DND-41 (cell line): ENCODE results near the gene PTPRN2.

Experiments
- ATAC-seq: fragments of 200-7000 bp; cut with Tn5 transposase; 3 replicates; pipeline ENCODE4 v1.9.1; 2021; ENCODE audit warnings: low read depth; ENCODE audit not compliant: insufficient read depth
- DNase-seq: peaks from one replicate; pipeline ENCODE4 v3.0.0-alpha.2; 2020
- H2AFZ ChIP-seq: 2 replicates; pipeline ENCODE4 v1.6.0; 2012; ENCODE audit warnings: low read depth, low read length
- H3K27ac ChIP-seq: 2 replicates; pipeline ENCODE4 v1.5.1; 2012; ENCODE audit warnings: low read length, inconsistent platforms
- H3K27me3 ChIP-seq: fragments of 200-600 bp; sonication (generic); 2 replicates; pipeline ENCODE4 v1.6.0; 2012; ENCODE audit warnings: low read length, mild to moderate bottlenecking, inconsistent platforms; ENCODE audit not compliant: insufficient read depth, poor library complexity
- H3K36me3 ChIP-seq: 2 replicates; pipeline ENCODE4 v1.5.1; 2012; ENCODE audit warnings: low read length, inconsistent platforms; ENCODE audit not compliant: insufficient read depth
- H3K4me1 ChIP-seq: 2 replicates; pipeline ENCODE4 v1.5.1; 2012; ENCODE audit warnings: mild to moderate bottlenecking, low read length; ENCODE audit not compliant: insufficient read depth
- H3K4me2 ChIP-seq: 2 replicates; pipeline ENCODE4 v1.6.0; 2012; ENCODE audit warnings: mild to moderate bottlenecking, moderate library complexity, low read length, inconsistent platforms; ENCODE audit not compliant: insufficient read depth
- H3K4me3 ChIP-seq, 2 experiments: fragments of 200-600 bp in 1 of 2; shearing (Covaris generic) in 1 of 2; 2 replicates each; pipeline ENCODE4 v1.5.1; 2012 to 2016; ENCODE audit warnings: inconsistent platforms in 2 of 2, low read length in 2 of 2, mild to moderate bottlenecking in 2 of 2, low read depth in 1 of 2, moderate library complexity in 1 of 2
- H3K79me2 ChIP-seq: 2 replicates; pipeline ENCODE4 v1.6.0; 2012; ENCODE audit warnings: low read length, inconsistent platforms; ENCODE audit not compliant: insufficient read depth
- H3K9ac ChIP-seq: 2 replicates; pipeline ENCODE4 v1.6.0; 2012; ENCODE audit warnings: low read depth, mild to moderate bottlenecking, inconsistent platforms, low read length, moderate library complexity
- H3K9me3 ChIP-seq: 2 replicates; pipeline ENCODE4 v1.5.1; 2012; ENCODE audit warnings: low read length, moderate library complexity, mild to moderate bottlenecking, inconsistent platforms; ENCODE audit not compliant: insufficient read depth, severe bottlenecking
- H4K20me1 ChIP-seq: 2 replicates; pipeline ENCODE4 v1.6.0; 2012; ENCODE audit warnings: low read length; ENCODE audit not compliant: insufficient read depth
- EZH2 ChIP-seq: IDR thresholded peaks from 3 replicates; pipeline ENCODE4 v1.6.1; 2012; ENCODE audit warnings: borderline replicate concordance, low read depth, mild to moderate bottlenecking, moderate library complexity, low read length, inconsistent platforms; ENCODE audit not compliant: severe bottlenecking
- TF ChIP-seq, protein P1 (sequence below): IDR thresholded peaks from 2 replicates; pipeline ENCODE4 v1.5.1; 2012; ENCODE audit warnings: borderline replicate concordance, low read length, moderate library complexity, mild to moderate bottlenecking; ENCODE audit not compliant: poor library complexity, severe bottlenecking; ENCODE audit errors: extremely low read depth

PTPRN2 gene

DNA sequence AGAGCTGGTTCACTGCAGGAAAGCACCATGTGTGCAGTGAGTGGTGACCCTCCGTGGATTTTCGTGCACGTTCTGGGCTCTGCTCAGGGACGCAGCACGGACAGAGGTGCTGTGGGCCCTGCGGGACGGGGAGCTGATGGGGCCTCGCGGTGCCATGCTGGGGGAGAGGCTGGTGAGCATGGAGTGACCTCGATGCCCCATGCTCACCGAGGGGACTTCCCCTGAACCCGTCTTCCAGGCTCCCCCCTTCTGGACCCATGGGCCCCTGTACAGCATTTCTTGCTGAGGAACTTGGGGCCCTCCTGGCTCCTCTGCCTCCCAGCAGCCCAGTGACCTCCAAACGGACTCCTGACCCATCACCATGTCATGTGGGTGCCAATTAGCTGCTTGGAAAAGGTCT, 997.1 kb downstream of the PTPRN2 start:
- TF ChIP-seq EZH2: no peak
- TF ChIP-seq, protein P1, sequence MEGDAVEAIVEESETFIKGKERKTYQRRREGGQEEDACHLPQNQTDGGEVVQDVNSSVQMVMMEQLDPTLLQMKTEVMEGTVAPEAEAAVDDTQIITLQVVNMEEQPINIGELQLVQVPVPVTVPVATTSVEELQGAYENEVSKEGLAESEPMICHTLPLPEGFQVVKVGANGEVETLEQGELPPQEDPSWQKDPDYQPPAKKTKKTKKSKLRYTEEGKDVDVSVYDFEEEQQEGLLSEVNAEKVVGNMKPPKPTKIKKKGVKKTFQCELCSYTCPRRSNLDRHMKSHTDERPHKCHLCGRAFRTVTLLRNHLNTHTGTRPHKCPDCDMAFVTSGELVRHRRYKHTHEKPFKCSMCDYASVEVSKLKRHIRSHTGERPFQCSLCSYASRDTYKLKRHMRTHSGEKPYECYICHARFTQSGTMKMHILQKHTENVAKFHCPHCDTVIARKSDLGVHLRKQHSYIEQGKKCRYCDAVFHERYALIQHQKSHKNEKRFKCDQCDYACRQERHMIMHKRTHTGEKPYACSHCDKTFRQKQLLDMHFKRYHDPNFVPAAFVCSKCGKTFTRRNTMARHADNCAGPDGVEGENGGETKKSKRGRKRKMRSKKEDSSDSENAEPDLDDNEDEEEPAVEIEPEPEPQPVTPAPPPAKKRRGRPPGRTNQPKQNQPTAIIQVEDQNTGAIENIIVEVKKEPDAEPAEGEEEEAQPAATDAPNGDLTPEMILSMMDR: no peak

DNA sequence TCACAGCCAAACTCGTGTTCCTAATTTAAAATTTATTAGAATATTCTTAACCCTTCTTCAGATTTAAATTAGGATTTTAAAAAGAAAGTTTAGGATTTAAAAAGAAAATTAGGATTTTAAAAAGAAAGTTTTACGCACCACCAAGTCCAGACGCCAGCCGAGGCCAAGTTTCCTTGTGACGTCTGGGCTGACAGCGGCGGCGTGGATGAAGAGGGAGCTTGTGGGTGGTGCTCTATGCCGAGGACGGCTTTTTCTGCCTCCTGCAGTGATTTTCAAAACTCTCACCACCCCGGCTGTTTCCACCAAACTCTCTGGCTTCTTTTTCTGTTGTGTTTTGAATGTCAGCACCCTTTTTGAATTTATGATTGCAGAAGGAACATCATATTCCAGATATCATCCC, 997.9 kb downstream of the PTPRN2 start:
- H3K27me3 ChIP-seq: no peaks in the 10 kb centered on the region

More for the DNA sequence above, 997.1 kb downstream of the PTPRN2 start:
- 0 out of 2 replicates have a peak, but pooled peaks cover 4% of the 10 kb centered on the region for H4K20me1 ChIP-seq
- no peak for ATAC-seq
- no peaks in the 10 kb centered on the region for H3K4me1 ChIP-seq
- H3K4me2 ChIP-seq: no peak overlapping the region
- H3K79me2 ChIP-seq: no peaks in the 10 kb centered on the region
- no peaks in the 10 kb centered on the region for H3K27me3 ChIP-seq
- no peak overlapping the region for H3K27ac ChIP-seq
- H3K36me3 ChIP-seq: peaks cover 89% of the 10 kb centered on the region
- H3K9ac ChIP-seq: no peak overlapping the region
- no peak overlapping the region for H3K4me3 ChIP-seq
- H2AFZ ChIP-seq: no peak overlapping the region
- no peaks in the 10 kb centered on the region for H3K9me3 ChIP-seq
- no peak for DNase-seq

DNA sequence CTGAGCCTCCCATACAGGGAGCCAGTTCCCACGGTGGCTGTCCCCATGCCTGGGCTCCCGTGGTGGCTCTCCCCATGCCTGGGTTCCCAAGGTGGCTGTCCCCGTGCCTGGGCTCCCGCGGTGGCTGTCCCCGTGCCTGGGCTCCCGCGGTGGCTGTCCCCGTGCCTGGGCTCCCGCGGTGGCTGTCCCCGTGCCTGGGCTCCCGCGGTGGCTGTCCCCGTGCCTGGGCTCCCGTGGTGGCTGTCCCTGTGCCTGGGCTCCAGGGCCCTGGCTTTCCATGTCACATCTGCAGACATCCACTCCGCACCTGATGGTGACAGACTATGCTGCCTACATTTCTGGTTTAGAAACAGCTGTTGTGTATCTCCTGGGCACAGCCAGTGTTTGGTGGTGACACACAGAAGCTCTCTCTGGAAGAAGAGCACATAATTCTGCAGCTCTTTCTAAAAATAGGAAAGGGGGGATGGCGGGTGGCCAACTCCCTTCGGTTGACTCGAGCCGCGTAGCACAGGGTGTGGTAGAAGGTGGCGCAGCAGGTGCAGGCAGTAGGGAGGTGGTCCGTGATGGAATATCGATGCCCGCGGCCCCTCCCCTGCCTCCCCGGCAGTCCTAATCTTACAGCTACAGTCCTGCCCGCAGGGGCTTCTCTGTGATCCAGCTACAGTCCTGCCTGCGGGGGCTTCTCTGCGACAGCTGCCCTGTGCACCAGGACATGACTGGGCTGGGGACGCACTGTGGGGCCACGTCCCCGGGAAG, 999.6 kb downstream of the PTPRN2 start:
- H3K79me2 ChIP-seq: no peaks in the 10 kb centered on the region
- H3K4me1 ChIP-seq: no peaks in the 10 kb centered on the region
- TF ChIP-seq EZH2: no peak
- H3K9ac ChIP-seq: no peak overlapping the region
- no peaks in the 10 kb centered on the region for H3K27me3 ChIP-seq
- no peak overlapping the region for H3K4me2 ChIP-seq
- H2AFZ ChIP-seq: no peak overlapping the region
- peak overlapping the region; percentile 41; the same call in 1 of the 2 replicates for H3K27ac ChIP-seq
- DNase-seq (no peak), ATAC-seq (no peak)
- peaks cover 88% of the 10 kb centered on the region for H3K36me3 ChIP-seq
- H3K4me3 ChIP-seq: no peak overlapping the region
- no peaks in the 10 kb centered on the region for H3K9me3 ChIP-seq
- H4K20me1 ChIP-seq: 0 out of 2 replicates have a peak, but pooled peaks cover 4% of the 10 kb centered on the region

More for the DNA sequence above, 997.9 kb downstream of the PTPRN2 start:
- Histone ChIP-seq H4K20me1 (0 out of 2 replicates have a peak, but pooled peaks cover 4% of the 10 kb centered on the region), H3K27ac (no peak overlapping the region), H2AFZ (no peak overlapping the region), H3K36me3 (peaks cover 89% of the 10 kb centered on the region), H3K79me2 (no peaks in the 10 kb centered on the region), H3K4me3 (no peak overlapping the region), H3K9me3 (no peaks in the 10 kb centered on the region), H3K4me1 (no peaks in the 10 kb centered on the region), H3K4me2 (no peak overlapping the region), H3K9ac (no peak overlapping the region)
- TF ChIP-seq, protein P1: no peak
- TF ChIP-seq EZH2: no peak
- no peak for DNase-seq
- ATAC-seq: no peak

DNA sequence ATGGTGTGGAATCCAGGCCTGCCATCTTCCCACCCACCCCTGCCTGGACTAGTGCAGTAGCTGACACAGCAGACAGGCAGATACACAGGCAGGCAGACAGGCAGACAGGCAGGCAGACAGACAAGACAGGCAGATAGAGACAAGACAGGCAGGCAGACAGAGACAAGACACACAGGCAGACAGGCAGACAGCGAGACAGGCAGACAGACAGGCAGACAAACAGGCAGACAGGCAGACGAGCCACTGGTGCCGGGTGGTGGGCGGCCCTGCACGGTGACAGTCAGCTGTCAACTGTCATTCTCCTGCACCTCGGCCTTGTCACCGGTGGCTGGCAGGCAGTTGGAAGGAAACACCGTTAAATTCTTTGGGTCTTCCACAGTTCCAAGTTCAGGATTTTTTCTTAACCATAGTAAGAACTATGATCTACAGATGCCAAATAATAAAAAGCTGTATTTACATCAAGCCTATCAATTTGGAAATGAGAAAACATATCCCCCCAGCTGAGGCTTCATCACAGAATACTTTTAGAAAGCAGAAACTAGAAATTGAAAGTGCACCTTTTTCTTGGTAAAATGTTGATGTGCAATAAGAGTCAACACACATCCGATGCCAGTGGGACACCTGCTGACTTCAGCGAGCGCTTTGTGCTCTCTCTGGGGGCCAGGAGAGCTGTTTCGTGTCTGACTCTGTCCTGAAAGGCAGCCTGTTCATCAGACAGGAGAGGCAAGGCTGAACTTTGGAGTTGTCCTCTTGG, 1000.4 kb downstream of the PTPRN2 start:
- H3K4me1 ChIP-seq: no peaks in the 10 kb centered on the region

More for the DNA sequence above, 1000.4 kb downstream of the PTPRN2 start:
- ATAC-seq (no peak), DNase-seq (no peak)
- no peaks in the 10 kb centered on the region for H3K9me3 ChIP-seq
- peak overlapping the region; percentile 52 for H3K27ac ChIP-seq
- H3K27me3 ChIP-seq: no peaks in the 10 kb centered on the region
- peaks cover 85% of the 10 kb centered on the region for H3K36me3 ChIP-seq
- TF ChIP-seq, protein P1: no peak
- no peak for TF ChIP-seq EZH2
- H3K79me2 ChIP-seq: no peaks in the 10 kb centered on the region
- no peak overlapping the region for H2AFZ ChIP-seq
- H3K4me3 ChIP-seq: no peak overlapping the region
- H3K9ac ChIP-seq: no peak overlapping the region
- 0 out of 2 replicates have a peak, but pooled peaks cover 4% of the 10 kb centered on the region for H4K20me1 ChIP-seq
- no peak overlapping the region for H3K4me2 ChIP-seq
